NB4 (cell line): ENCODE measurements around the gene SLC15A3.

Experiments
- MYC ChIP-seq: IDR thresholded peaks from 2 replicates; pipeline ENCODE4 v1.6.1; 2011; ENCODE audit warnings: low read depth, low read length
- POLR2A ChIP-seq: IDR thresholded peaks from 2 replicates; pipeline ENCODE4 v1.6.1; 2011; ENCODE audit warnings: mild to moderate bottlenecking; ENCODE audit not compliant: insufficient read length; ENCODE audit errors: extremely low read depth
- TF ChIP-seq, protein P1 (sequence below): IDR thresholded peaks from one replicate; pipeline ENCODE4 v1.5.1; 2012; ENCODE audit warnings: low read depth, low read length
- TF ChIP-seq, protein P2 (sequence below): IDR thresholded peaks from 2 replicates; pipeline ENCODE4 v1.6.1; 2011; ENCODE audit warnings: low read depth, low read length

DNA sequence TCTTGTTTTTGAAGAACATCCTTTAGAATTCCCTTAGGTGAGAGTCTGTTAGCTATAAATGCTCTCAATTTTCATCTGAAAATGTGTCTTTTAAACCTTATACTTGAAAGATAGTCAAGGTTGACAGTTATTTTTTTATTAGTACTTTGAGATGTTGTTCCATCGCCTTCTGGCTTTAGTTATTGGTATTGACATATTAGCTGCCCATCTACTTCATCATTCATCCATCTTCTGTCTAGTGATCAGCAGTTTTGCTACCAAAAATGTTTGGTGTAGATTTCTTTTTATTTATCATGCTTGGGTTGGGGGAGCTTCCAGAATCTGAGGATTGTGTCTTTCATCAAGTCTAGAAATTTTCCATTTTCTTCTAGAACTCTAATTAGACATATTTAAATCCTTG is 16.2 kb upstream of the SLC15A3 start:
- TF ChIP-seq, protein P1, sequence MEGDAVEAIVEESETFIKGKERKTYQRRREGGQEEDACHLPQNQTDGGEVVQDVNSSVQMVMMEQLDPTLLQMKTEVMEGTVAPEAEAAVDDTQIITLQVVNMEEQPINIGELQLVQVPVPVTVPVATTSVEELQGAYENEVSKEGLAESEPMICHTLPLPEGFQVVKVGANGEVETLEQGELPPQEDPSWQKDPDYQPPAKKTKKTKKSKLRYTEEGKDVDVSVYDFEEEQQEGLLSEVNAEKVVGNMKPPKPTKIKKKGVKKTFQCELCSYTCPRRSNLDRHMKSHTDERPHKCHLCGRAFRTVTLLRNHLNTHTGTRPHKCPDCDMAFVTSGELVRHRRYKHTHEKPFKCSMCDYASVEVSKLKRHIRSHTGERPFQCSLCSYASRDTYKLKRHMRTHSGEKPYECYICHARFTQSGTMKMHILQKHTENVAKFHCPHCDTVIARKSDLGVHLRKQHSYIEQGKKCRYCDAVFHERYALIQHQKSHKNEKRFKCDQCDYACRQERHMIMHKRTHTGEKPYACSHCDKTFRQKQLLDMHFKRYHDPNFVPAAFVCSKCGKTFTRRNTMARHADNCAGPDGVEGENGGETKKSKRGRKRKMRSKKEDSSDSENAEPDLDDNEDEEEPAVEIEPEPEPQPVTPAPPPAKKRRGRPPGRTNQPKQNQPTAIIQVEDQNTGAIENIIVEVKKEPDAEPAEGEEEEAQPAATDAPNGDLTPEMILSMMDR: no peak
- TF ChIP-seq POLR2A (no peak), MYC (no peak)
- TF ChIP-seq, protein P2, sequence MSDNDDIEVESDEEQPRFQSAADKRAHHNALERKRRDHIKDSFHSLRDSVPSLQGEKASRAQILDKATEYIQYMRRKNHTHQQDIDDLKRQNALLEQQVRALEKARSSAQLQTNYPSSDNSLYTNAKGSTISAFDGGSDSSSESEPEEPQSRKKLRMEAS: no peak
